Ishikawa (cell line): ENCODE measurements around the gene MIAT.

ENCODE experiments used
- CEBPB ChIP-seq: IDR thresholded peaks from 2 replicates; pipeline ENCODE4 v1.6.1; 2012
- CREB1 ChIP-seq: IDR thresholded peaks from 2 replicates; pipeline ENCODE4 v1.6.1; 2012; ENCODE audit warnings: low read depth
- EGR1 ChIP-seq: IDR thresholded peaks from 2 replicates; pipeline ENCODE4 v1.6.1; 2012
- EP300 ChIP-seq: IDR thresholded peaks from 2 replicates; pipeline ENCODE4 v1.6.1; 2012; ENCODE audit warnings: borderline replicate concordance
- FOXM1 ChIP-seq: IDR thresholded peaks from 2 replicates; pipeline ENCODE4 v1.6.1; 2012; ENCODE audit warnings: low read depth, borderline replicate concordance
- MAX ChIP-seq: IDR thresholded peaks from 2 replicates; pipeline ENCODE4 v1.6.1; 2012
- NFIC ChIP-seq: IDR thresholded peaks from 2 replicates; pipeline ENCODE4 v1.6.1; 2012
- RAD21 ChIP-seq: IDR thresholded peaks from 2 replicates; pipeline ENCODE4 v1.6.1; 2012; ENCODE audit warnings: low read depth
- REST ChIP-seq: IDR thresholded peaks from 2 replicates; pipeline ENCODE4 v1.6.1; 2012; ENCODE audit warnings: low read depth, mild to moderate bottlenecking
- TAF1 ChIP-seq: IDR thresholded peaks from 2 replicates; pipeline ENCODE4 v1.6.1; 2012; ENCODE audit warnings: low read depth, mild to moderate bottlenecking
- TCF12 ChIP-seq: IDR thresholded peaks from 2 replicates; pipeline ENCODE4 v1.6.1; 2012; ENCODE audit warnings: low read depth
- TEAD4 ChIP-seq: IDR thresholded peaks from 2 replicates; pipeline ENCODE4 v1.6.1; 2012
- YY1 ChIP-seq: IDR thresholded peaks from 2 replicates; pipeline ENCODE4 v1.6.1; 2012; ENCODE audit warnings: low read depth
- ZBTB7A ChIP-seq: IDR thresholded peaks from 2 replicates; pipeline ENCODE4 v1.6.1; 2012; ENCODE audit warnings: low read depth
- TF ChIP-seq, protein P1 (sequence below): IDR thresholded peaks from 2 replicates; pipeline ENCODE4 v1.6.1; 2012

The MIAT gene

DNA sequence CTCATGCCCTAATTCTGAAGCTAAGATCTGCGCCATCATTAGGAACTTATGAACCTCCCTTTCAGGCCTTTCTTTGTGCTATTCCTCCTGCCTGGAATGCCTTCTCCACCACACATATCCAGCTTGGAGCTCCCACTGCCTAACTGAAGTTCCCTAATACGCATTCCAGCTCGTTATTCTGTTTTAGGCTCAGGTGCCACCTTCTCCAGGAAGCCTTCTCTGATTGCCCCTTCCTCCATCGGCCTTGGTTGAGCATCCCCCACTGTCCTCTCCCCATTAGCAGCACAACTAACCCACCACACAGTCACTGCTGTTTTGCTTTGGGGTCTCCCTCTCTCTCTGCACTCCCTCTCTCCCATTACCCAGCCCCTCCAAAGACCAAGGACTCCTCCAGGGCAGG, 44.7 kb upstream of the MIAT start:
- no peak for TF ChIP-seq REST
- TF ChIP-seq TEAD4 = no peak

DNA sequence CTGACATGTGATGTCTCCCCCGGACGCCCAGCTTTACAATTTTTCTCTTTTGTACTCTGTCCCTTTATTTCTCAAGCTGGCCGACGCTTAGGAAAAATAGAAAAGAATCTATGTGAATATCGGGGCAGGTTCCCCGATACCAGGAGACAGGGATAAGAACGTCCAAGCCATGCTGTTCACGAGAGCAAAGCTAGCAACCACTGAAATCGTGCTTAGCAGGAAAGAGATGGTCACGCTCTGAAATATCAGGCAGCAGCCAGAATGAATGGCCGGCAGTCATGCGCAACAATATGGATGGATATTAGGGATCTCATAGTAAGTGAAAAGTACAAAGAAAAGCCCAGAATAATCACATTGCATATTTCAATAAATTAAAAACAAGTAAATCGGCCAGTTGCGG, 43.1 kb upstream of the MIAT start:
- no peak for TF ChIP-seq RAD21
- no peak for TF ChIP-seq FOXM1
- TF ChIP-seq MAX = no peak
- TF ChIP-seq CEBPB = no peak
- TF ChIP-seq EGR1 = no peak
- TF ChIP-seq TCF12 = no peak
- TF ChIP-seq TEAD4 = no peak
- TF ChIP-seq, protein P1, sequence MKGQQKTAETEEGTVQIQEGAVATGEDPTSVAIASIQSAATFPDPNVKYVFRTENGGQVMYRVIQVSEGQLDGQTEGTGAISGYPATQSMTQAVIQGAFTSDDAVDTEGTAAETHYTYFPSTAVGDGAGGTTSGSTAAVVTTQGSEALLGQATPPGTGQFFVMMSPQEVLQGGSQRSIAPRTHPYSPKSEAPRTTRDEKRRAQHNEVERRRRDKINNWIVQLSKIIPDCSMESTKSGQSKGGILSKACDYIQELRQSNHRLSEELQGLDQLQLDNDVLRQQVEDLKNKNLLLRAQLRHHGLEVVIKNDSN = no peak
- TF ChIP-seq NFIC = no peak
- TF ChIP-seq REST = no peak
- TF ChIP-seq CREB1 = no peak
- no peak for TF ChIP-seq YY1

- no peak for TF ChIP-seq FOXM1
- no peak for TF ChIP-seq TEAD4
- TF ChIP-seq, protein P1 = no peak
- no peak for TF ChIP-seq TCF12
- TF ChIP-seq REST = no peak
- no peak for TF ChIP-seq TAF1
- TF ChIP-seq NFIC = no peak
- no peak for TF ChIP-seq CEBPB
- no peak for TF ChIP-seq EP300
- TF ChIP-seq RAD21 = no peak
- no peak for TF ChIP-seq MAX
- no peak for TF ChIP-seq EGR1
- TF ChIP-seq ZBTB7A = no peak
- no peak for TF ChIP-seq YY1
Measured at GRCh38 chr22:26615149-26615548, 42.2 kb upstream of the MIAT start.

- TF ChIP-seq, protein P1 = no peak
- no peak for TF ChIP-seq MAX
- no peak for TF ChIP-seq TAF1
- TF ChIP-seq REST = no peak
- no peak for TF ChIP-seq ZBTB7A
- TF ChIP-seq EGR1 = no peak
- TF ChIP-seq TEAD4 = no peak
- no peak for TF ChIP-seq YY1
- no peak for TF ChIP-seq FOXM1
- TF ChIP-seq EP300 = no peak
Measured at GRCh38 chr22:26615830-26616435, 41.5 kb upstream of the MIAT start.
